HepG2 (cell line): Measurements from ENCODE around the gene TAF11. TPM values are rescaled to one million over a fixed set of nuclear protein-coding genes. Genes with fewer than 3 reads are reported as not detected.
A peak's percentile ranks its signal among the peaks of the same experiment; 100 is the strongest.

Experiments used
- ATAD3A ChIP-seq: sonication (generic); formaldehyde crosslinking; IDR thresholded peaks from 2 replicates; pipeline ENCODE4 v1.4.0; 2020; ENCODE audit warnings: missing genetic modification reagents
- BCL6 ChIP-seq: IDR thresholded peaks from 2 replicates; pipeline ENCODE4 v1.6.1; 2016; ENCODE audit warnings: missing genetic modification reagents, missing compliant biosample characterization
- KMT2A ChIP-seq: sonication (generic); formaldehyde crosslinking; IDR thresholded peaks from 2 replicates; pipeline ENCODE4 v1.4.0; 2020; ENCODE audit warnings: missing genetic modification reagents
- PATZ1 ChIP-seq: sonication (generic); formaldehyde crosslinking; IDR thresholded peaks from 2 replicates; pipeline ENCODE4 v1.4.0; 2020; ENCODE audit warnings: missing genetic modification reagents
- RBFOX2 ChIP-seq: fragments of 200-400 bp; formaldehyde crosslinking; IDR thresholded peaks from 2 replicates; pipeline ENCODE4 v1.6.1; 2017; ENCODE audit warnings: low read depth, mild to moderate bottlenecking, low read length
- SAP130 ChIP-seq: IDR thresholded peaks from 2 replicates; pipeline ENCODE4 v1.6.1; 2016; ENCODE audit warnings: low read depth
- SRF ChIP-seq: IDR thresholded peaks from 2 replicates; pipeline ENCODE4 v1.6.1; 2011; ENCODE audit warnings: mild to moderate bottlenecking, low read depth, low read length, moderate library complexity
- SRY ChIP-seq: sonication (generic); formaldehyde crosslinking; IDR thresholded peaks from 2 replicates; pipeline ENCODE4 v1.8.0; 2022; ENCODE audit warnings: mild to moderate bottlenecking, missing genetic modification reagents
- UBTF ChIP-seq: sonication (generic); formaldehyde crosslinking; IDR thresholded peaks from 2 replicates; pipeline ENCODE4 v1.4.0; 2020; ENCODE audit warnings: mild to moderate bottlenecking, missing genetic modification reagents
- ZNF136 ChIP-seq: sonication (generic); formaldehyde crosslinking; IDR thresholded peaks from 2 replicates; pipeline ENCODE4 v1.8.1; 2022; ENCODE audit warnings: low read depth, mild to moderate bottlenecking, moderate library complexity, missing genetic modification reagents
- ZNF335 ChIP-seq: sonication (generic); formaldehyde crosslinking; IDR thresholded peaks from 2 replicates; pipeline ENCODE4 v1.4.0; 2020; ENCODE audit warnings: missing genetic modification reagents
- ZNF354B ChIP-seq: sonication (generic); formaldehyde crosslinking; IDR thresholded peaks from 2 replicates; pipeline ENCODE4 v1.8.0; 2022; ENCODE audit warnings: mild to moderate bottlenecking, missing genetic modification reagents
- ZNF501 ChIP-seq: sonication (generic); formaldehyde crosslinking; IDR thresholded peaks from 2 replicates; pipeline ENCODE4 v1.5.1; 2020; ENCODE audit warnings: mild to moderate bottlenecking, moderate library complexity, missing genetic modification reagents
- ZNF577 ChIP-seq: sonication (generic); formaldehyde crosslinking; IDR thresholded peaks from 2 replicates; pipeline ENCODE4 v1.4.0; 2020; ENCODE audit warnings: mild to moderate bottlenecking, low read depth, missing genetic modification reagents, borderline replicate concordance
- ZNF614 ChIP-seq: IDR thresholded peaks from 2 replicates; pipeline ENCODE4 v1.6.1; 2018; ENCODE audit warnings: missing biosample characterization, missing genetic modification reagents, inconsistent platforms, borderline replicate concordance
- polyA plus RNA-seq, 8 experiments: library from polyadenylated mRNA; depleted of rRNA in 3 of 8; stranded (reverse) in 7 of 8; unstranded in 1 of 8; fragments of >200 nt; fragmentation: Illumina TruSeq in 4 of 8; extraction: Trizol in 4 of 8; gene quantifications; 2 replicates each; pipeline versions ENCODE4 v1.2.1 to v1.2.3, GENCODE V29; 2011 to 2016; ENCODE audit warnings: low read depth in 4 of 8, missing spikeins in 1 of 8, mixed read lengths in 1 of 8; ENCODE audit not compliant: insufficient read depth in 1 of 8
- total RNA-seq, 5 experiments: library from RNA; depleted of rRNA; stranded (reverse); fragments of >200 nt; fragmentation: Illumina TruSeq; extraction: Trizol; gene quantifications; 2 replicates each; pipeline ENCODE4 v1.2.3, GENCODE V29; 2016; ENCODE audit warnings: low read depth in 1 of 5
- TF ChIP-seq, protein P1 (sequence below): IDR thresholded peaks from 2 replicates; pipeline ENCODE4 v1.6.1; 2016; ENCODE audit warnings: low read depth, missing genetic modification reagents, missing compliant biosample characterization
- TF ChIP-seq, protein P2 (sequence below): IDR thresholded peaks from 2 replicates; pipeline ENCODE4 v1.6.1; 2016
- TF ChIP-seq, protein P3 (sequence below): sonication (generic); formaldehyde crosslinking; IDR thresholded peaks from 2 replicates; pipeline ENCODE4 v1.4.0; 2020; ENCODE audit warnings: missing genetic modification reagents; ENCODE audit errors: not compliant biosample characterization

Gene TAF11
- total and polyA plus RNA-seq, 2 of the 13 experiments (the other 11 are each of a cell fraction or from before 2014, with no cell fraction given) = 35.4 to 73.6 TPM

DNA sequence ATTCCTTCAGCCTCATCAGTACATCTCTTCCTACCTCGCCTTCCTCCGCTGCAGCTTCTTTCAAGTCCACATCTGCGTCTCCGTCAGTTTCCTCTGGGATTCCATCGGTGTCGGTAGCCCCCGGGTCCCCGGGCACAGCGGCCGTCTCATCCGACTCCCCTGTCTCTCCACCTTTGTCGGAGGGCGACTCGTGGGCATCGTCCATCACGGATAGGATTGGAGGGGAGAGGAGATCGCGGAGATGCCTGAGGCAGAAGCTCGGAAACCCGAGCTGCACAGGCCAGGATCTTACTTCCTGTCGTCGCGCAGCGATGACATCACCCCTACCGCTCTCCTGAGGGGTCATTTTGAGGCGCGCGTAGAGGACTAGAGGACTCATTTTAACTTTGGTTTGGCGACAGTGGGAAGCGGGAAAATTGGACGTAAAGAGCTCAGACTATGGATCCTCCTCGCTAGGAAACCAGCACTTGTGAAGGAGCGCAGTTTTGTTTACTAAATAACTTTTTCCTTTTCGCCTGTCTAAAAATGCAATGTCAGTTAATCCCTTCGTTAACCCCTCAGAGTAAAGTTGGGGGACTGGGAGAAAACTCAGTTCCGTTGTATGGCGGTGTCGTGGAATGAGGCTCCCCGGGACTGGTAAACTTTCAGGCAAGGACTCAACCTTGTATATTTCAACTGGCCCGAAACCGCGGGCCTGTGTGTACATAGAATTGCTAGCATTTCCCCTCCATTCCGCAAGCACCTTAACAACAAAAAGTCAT, at the start of gene TAF11 (continued):
- TF ChIP-seq ZNF577 (CRISPR knock-in tag) (no peak), KMT2A (CRISPR knock-in tag) (peak; percentile 100), ATAD3A (no peak), UBTF (CRISPR knock-in tag) (peak; percentile 66), SRY (peak; percentile 85; the same call in 1 of the 2 replicates), ZNF354B (no peak; the same call in 1 of the 2 replicates), ZNF501 (peak; percentile 84), SAP130 (CRISPR knock-in tag) (peak; percentile 100), RBFOX2 (peak; percentile 46), ZNF136 (CRISPR knock-in tag) (peak; percentile 78; the same call in 1 of the 2 replicates), SRF (peak; percentile 76), ZNF614 (CRISPR knock-in tag) (peak; percentile 78; the same call in 1 of the 2 replicates), ZNF335 (CRISPR knock-in tag) (peak; percentile 86), PATZ1 (CRISPR knock-in tag) (peak; percentile 75), BCL6 (CRISPR knock-in tag) (peak; percentile 43; the same call in 1 of the 2 replicates)
- TF ChIP-seq, protein P1, sequence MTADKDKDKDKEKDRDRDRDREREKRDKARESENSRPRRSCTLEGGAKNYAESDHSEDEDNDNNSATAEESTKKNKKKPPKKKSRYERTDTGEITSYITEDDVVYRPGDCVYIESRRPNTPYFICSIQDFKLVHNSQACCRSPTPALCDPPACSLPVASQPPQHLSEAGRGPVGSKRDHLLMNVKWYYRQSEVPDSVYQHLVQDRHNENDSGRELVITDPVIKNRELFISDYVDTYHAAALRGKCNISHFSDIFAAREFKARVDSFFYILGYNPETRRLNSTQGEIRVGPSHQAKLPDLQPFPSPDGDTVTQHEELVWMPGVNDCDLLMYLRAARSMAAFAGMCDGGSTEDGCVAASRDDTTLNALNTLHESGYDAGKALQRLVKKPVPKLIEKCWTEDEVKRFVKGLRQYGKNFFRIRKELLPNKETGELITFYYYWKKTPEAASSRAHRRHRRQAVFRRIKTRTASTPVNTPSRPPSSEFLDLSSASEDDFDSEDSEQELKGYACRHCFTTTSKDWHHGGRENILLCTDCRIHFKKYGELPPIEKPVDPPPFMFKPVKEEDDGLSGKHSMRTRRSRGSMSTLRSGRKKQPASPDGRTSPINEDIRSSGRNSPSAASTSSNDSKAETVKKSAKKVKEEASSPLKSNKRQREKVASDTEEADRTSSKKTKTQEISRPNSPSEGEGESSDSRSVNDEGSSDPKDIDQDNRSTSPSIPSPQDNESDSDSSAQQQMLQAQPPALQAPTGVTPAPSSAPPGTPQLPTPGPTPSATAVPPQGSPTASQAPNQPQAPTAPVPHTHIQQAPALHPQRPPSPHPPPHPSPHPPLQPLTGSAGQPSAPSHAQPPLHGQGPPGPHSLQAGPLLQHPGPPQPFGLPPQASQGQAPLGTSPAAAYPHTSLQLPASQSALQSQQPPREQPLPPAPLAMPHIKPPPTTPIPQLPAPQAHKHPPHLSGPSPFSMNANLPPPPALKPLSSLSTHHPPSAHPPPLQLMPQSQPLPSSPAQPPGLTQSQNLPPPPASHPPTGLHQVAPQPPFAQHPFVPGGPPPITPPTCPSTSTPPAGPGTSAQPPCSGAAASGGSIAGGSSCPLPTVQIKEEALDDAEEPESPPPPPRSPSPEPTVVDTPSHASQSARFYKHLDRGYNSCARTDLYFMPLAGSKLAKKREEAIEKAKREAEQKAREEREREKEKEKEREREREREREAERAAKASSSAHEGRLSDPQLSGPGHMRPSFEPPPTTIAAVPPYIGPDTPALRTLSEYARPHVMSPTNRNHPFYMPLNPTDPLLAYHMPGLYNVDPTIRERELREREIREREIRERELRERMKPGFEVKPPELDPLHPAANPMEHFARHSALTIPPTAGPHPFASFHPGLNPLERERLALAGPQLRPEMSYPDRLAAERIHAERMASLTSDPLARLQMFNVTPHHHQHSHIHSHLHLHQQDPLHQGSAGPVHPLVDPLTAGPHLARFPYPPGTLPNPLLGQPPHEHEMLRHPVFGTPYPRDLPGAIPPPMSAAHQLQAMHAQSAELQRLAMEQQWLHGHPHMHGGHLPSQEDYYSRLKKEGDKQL (CRISPR knock-in tag) = peak; percentile 46; the same call in 1 of the 2 replicates
- TF ChIP-seq, protein P2, sequence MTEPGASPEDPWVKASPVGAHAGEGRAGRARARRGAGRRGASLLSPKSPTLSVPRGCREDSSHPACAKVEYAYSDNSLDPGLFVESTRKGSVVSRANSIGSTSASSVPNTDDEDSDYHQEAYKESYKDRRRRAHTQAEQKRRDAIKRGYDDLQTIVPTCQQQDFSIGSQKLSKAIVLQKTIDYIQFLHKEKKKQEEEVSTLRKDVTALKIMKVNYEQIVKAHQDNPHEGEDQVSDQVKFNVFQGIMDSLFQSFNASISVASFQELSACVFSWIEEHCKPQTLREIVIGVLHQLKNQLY = peak; percentile 40; the same call in 1 of the 2 replicates
- TF ChIP-seq, protein P3, sequence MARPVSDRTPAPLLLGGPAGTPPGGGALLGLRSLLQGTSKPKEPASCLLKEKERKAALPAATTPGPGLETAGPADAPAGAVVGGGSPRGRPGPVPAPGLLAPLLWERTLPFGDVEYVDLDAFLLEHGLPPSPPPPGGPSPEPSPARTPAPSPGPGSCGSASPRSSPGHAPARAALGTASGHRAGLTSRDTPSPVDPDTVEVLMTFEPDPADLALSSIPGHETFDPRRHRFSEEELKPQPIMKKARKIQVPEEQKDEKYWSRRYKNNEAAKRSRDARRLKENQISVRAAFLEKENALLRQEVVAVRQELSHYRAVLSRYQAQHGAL (CRISPR knock-in tag) = no peak
